HepG2 (cell line): ENCODE measurements around the gene TBATA. TPM values are rescaled to one million over a fixed set of nuclear protein-coding genes. Genes with fewer than 3 reads are reported as not detected.

Experiments
- ATAC-seq: fragments of 200-7000 bp; cut with Tn5 transposase; 3 replicates; pipeline ENCODE4 v1.9.1; 2020; ENCODE audit warnings: mild to moderate bottlenecking, moderate library complexity
- Bru-seq: library from RNA; stranded (reverse); fragments of 400-500 nt; gene quantifications from one replicate; lab custom pipeline; 2021; lab: Mats Ljungman, UMichigan
- BruChase-seq, 2 experiments: library from RNA; stranded (reverse); fragments of 400-500 nt; gene quantifications; one replicate each; lab custom pipeline; 2021; lab: Mats Ljungman, UMichigan
- BruUV-seq: library from RNA; stranded (reverse); fragments of 400-500 nt; replicated peaks from 2 replicates; lab custom pipeline; 2021; lab: Mats Ljungman, UMichigan
- CTCF ChIA-PET: fragments of 300-600 bp; formaldehyde crosslinking; extraction: SDS; loops from one replicate; lab custom pipeline; 2021; ENCODE audit warnings: low total read pairs, inconsistent platforms, low intra/inter-chr PET ratio; lab: Yijun Ruan, JAX
- POLR2A ChIA-PET: fragments of 350-600 bp; sonication (Branson Sonifier 250); formaldehyde crosslinking; loops from one replicate; lab custom pipeline; 2020; ENCODE audit warnings: antibody characterized with exemption, inconsistent platforms; lab: Yijun Ruan, JAX
- DNase-seq: peaks from one replicate; pipeline ENCODE4 v3.0.0-alpha.2; 2015; ENCODE audit warnings: low spot score
- FAIRE-seq: peaks from 3 replicates; lab custom pipeline; 2011; peaks lifted over from hg19 to GRCh38; lab: Jason Lieb, UNC
- H2AFZ ChIP-seq: one replicate; pipeline ENCODE4 v1.6.1; 2011; ENCODE audit warnings: low read length, inconsistent platforms
- H3K27ac ChIP-seq: fragments of 300-600 bp; 3 replicates; pipeline ENCODE4 v1.8.0; 2011; ENCODE audit warnings: mixed run types, mild to moderate bottlenecking, mixed read lengths, low read length, inconsistent platforms; ENCODE audit not compliant: insufficient read depth; ENCODE audit errors: extremely low read length
- H3K27me3 ChIP-seq, 2 experiments: fragments of 200-600 bp in 1 of 2; 2 replicates in 1 of 2; 3 replicates in 1 of 2; pipeline versions ENCODE4 v1.6.0 to v1.8.0; 2011; ENCODE audit warnings: low read length in 2 of 2, mild to moderate bottlenecking in 2 of 2, moderate library complexity in 2 of 2, inconsistent platforms in 1 of 2; ENCODE audit not compliant: insufficient read depth in 2 of 2, control insufficient read depth in 1 of 2
- H3K36me3 ChIP-seq, 2 experiments: fragments of 200-600 bp in 1 of 2; replicated peaks in 1 of 2; 2 replicates in 1 of 2; 3 replicates in 1 of 2; pipeline versions ENCODE4 v1.5.1 to v1.8.0; 2011; ENCODE audit warnings: low read length in 2 of 2, inconsistent platforms in 1 of 2; ENCODE audit not compliant: insufficient read depth in 2 of 2, control insufficient read depth in 1 of 2
- H3K4me1 ChIP-seq: 2 replicates; pipeline ENCODE4 v1.5.1; 2012; ENCODE audit warnings: low read length, inconsistent platforms; ENCODE audit not compliant: insufficient read depth
- H3K4me2 ChIP-seq: 2 replicates; pipeline ENCODE4 v1.6.0; 2011; ENCODE audit warnings: low read depth, low read length, inconsistent platforms
- H3K4me3 ChIP-seq, 3 experiments: fragments of 200-600 bp in 1 of 3; sonication (generic), shearing (Covaris generic) in 1 of 3; replicated peaks in 1 of 3; 2 replicates each; pipeline ENCODE4 v1.5.1; 2011 to 2016; ENCODE audit warnings: low read length in 3 of 3, inconsistent platforms in 2 of 3, low read depth in 2 of 3, mild to moderate bottlenecking in 2 of 3, control low read depth in 1 of 3, mixed read lengths in 1 of 3; ENCODE audit not compliant: insufficient read depth in 1 of 3
- H3K79me2 ChIP-seq: one replicate; pipeline ENCODE4 v1.6.1; 2011; ENCODE audit warnings: low read length, inconsistent platforms; ENCODE audit not compliant: insufficient read depth
- H3K9ac ChIP-seq: 2 replicates; pipeline ENCODE4 v1.6.0; 2011; ENCODE audit warnings: mild to moderate bottlenecking, low read depth, low read length, inconsistent platforms; ENCODE audit not compliant: insufficient read depth
- H3K9me3 ChIP-seq: 2 replicates; pipeline ENCODE4 v1.5.1; 2012; ENCODE audit warnings: mild to moderate bottlenecking, low read length
- H4K20me1 ChIP-seq: 2 replicates; pipeline ENCODE4 v1.6.0; 2011; ENCODE audit warnings: inconsistent platforms, mild to moderate bottlenecking, low read length, moderate library complexity; ENCODE audit not compliant: insufficient read depth
- BRCA1 ChIP-seq: sonication (generic); formaldehyde crosslinking; IDR thresholded peaks from 2 replicates; pipeline ENCODE4 v1.4.0; 2020; ENCODE audit warnings: missing genetic modification reagents
- CHD2 ChIP-seq: IDR thresholded peaks from 2 replicates; pipeline ENCODE4 v1.6.1; 2011; ENCODE audit warnings: low read depth, low read length, improper control_type of control experiment
- DR1 ChIP-seq: sonication (generic); formaldehyde crosslinking; IDR thresholded peaks from 2 replicates; pipeline ENCODE4 v1.8.0; 2021; ENCODE audit warnings: mild to moderate bottlenecking, missing genetic modification reagents, inconsistent platforms
- MBD4 ChIP-seq: IDR thresholded peaks from 2 replicates; pipeline ENCODE4 v1.6.1; 2012; ENCODE audit warnings: low read length, inconsistent platforms, borderline replicate concordance
- ZNF570 ChIP-seq: sonication (generic); formaldehyde crosslinking; IDR thresholded peaks from 2 replicates; pipeline ENCODE4 v1.4.0; 2020; ENCODE audit warnings: mild to moderate bottlenecking, missing genetic modification reagents, borderline replicate concordance
- ZNF605 ChIP-seq: sonication (generic); formaldehyde crosslinking; IDR thresholded peaks from 2 replicates; pipeline ENCODE4 v1.8.0; 2022; ENCODE audit warnings: mild to moderate bottlenecking, missing genetic modification reagents
- ZNF609 ChIP-seq: sonication (generic); formaldehyde crosslinking; IDR thresholded peaks from 2 replicates; pipeline ENCODE4 v1.4.0; 2020; ENCODE audit warnings: mild to moderate bottlenecking, missing genetic modification reagents, borderline replicate concordance
- ZNF672 ChIP-seq: sonication (generic); formaldehyde crosslinking; IDR thresholded peaks from 2 replicates; pipeline ENCODE4 v1.8.1; 2022; ENCODE audit warnings: missing genetic modification reagents
- ZSCAN9 ChIP-seq: IDR thresholded peaks from 2 replicates; pipeline ENCODE4 v1.6.1; 2016; ENCODE audit warnings: borderline replicate concordance
- WGBS: methylation state at CpG from one replicate; pipeline ENCODE4 v1.1.6; 2017; ENCODE audit warnings: low lambda C conversion rate; 5-methylcytosine and 5-hydroxymethylcytosine counted together
- in situ Hi-C: cut with HindIII; loops from 2 replicates; pipeline ENCODE4 v1.10.0; 2017; ENCODE audit warnings: low pct_unique_long_range_greater_than_20kb; ENCODE audit not compliant: extremely low pct_ligation_motif_present
- intact Hi-C: fragments of 100-400 bp; cut with micrococcal nuclease; formaldehyde crosslinking; loops from one replicate; pipeline ENCODE4 v1.10.0; 2022; ENCODE audit not compliant: unreplicated experiment
- long read RNA-seq, 2 experiments: library from RNA in 1 of 2; library from polyadenylated mRNA in 1 of 2; stranded (forward) in 1 of 2; unstranded in 1 of 2; transcript quantifications; one replicate each; pipeline ENCODE4 v2.0.0, GENCODE V29; 2019 to 2022
- polyA minus RNA-seq, 3 experiments: library from RNA; depleted of rRNA, polyadenylated mRNA; stranded (reverse); fragments of >200 nt; gene quantifications; 2 replicates each; pipeline ENCODE4 v1.2.3, GENCODE V29; 2011; ENCODE audit warnings: low replicate concordance in 1 of 3
- polyA plus RNA-seq, 8 experiments: library from polyadenylated mRNA; depleted of rRNA in 3 of 8; stranded (reverse) in 7 of 8; unstranded in 1 of 8; fragments of >200 nt; fragmentation: Illumina TruSeq in 4 of 8; extraction: Trizol in 4 of 8; gene quantifications; 2 replicates each; pipeline versions ENCODE4 v1.2.1 to v1.2.3, GENCODE V29; 2011 to 2016; ENCODE audit warnings: low read depth in 4 of 8, missing spikeins in 1 of 8, mixed read lengths in 1 of 8; ENCODE audit not compliant: insufficient read depth in 1 of 8
- total RNA-seq, 5 experiments: library from RNA; depleted of rRNA; stranded (reverse); fragments of >200 nt; fragmentation: Illumina TruSeq; extraction: Trizol; gene quantifications; 2 replicates each; pipeline ENCODE4 v1.2.3, GENCODE V29; 2016; ENCODE audit warnings: low read depth in 1 of 5
- TF ChIP-seq, protein P1 (sequence below): sonication (generic); formaldehyde crosslinking; IDR thresholded peaks from 2 replicates; pipeline ENCODE4 v1.4.0; 2020; ENCODE audit warnings: mild to moderate bottlenecking, missing genetic modification reagents
- TF ChIP-seq, protein P2 (sequence below): sonication (generic); formaldehyde crosslinking; IDR thresholded peaks from 2 replicates; pipeline ENCODE4 v1.5.0; 2020; ENCODE audit warnings: missing genetic modification reagents

Gene TBATA, protein sequence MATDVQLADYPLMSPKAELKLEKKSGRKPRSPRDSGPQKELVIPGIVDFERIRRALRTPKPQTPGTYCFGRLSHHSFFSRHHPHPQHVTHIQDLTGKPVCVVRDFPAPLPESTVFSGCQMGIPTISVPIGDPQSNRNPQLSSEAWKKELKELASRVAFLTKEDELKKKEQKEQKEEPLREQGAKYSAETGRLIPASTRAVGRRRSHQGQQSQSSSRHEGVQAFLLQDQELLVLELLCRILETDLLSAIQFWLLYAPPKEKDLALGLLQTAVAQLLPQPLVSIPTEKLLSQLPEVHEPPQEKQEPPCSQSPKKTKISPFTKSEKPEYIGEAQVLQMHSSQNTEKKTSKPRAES
- total RNA-seq (2016; rRNA removed; fragmentation: Illumina TruSeq; extraction: Trizol) (not detected in 2 replicates), polyA plus RNA-seq (2011; rRNA removed) (not detected in 2 replicates), polyA minus RNA-seq (2011; rRNA and poly(A)+ RNA removed; ENCODE audit: low replicate concordance) (not detected in 2 replicates), Bru-seq, nascent RNA (not detected), BruChase-seq, experiment 1, labeled RNA remaining after a 6-hour chase (not detected), BruChase-seq, experiment 2, labeled RNA remaining after a 2-hour chase (not detected)
- not detected in 2 replicates for total RNA-seq (2016; cell fraction: cytosol; rRNA removed; fragmentation: Illumina TruSeq; extraction: Trizol; ENCODE audit: low read depth)
- total RNA-seq (2016; cell fraction: insoluble cytoplasmic fraction; rRNA removed; fragmentation: Illumina TruSeq; extraction: Trizol) = not detected in 2 replicates
- not detected in 2 replicates for total RNA-seq (2016; cell fraction: membrane; rRNA removed; fragmentation: Illumina TruSeq; extraction: Trizol)
- not detected in 2 replicates for total RNA-seq (2016; cell fraction: nucleus; rRNA removed; fragmentation: Illumina TruSeq; extraction: Trizol)
- not detected in 2 replicates for polyA plus RNA-seq (2011; cell fraction: cytosol; rRNA removed)
- polyA plus RNA-seq (2011; cell fraction: nucleus; rRNA removed) = not detected in 2 replicates
- polyA plus RNA-seq (2012) = not detected in 2 replicates
- polyA plus RNA-seq (2016; cell fraction: cytosol; fragmentation: Illumina TruSeq; extraction: Trizol; ENCODE audit: low read depth) = not detected in 2 replicates
- polyA plus RNA-seq (2016; cell fraction: insoluble cytoplasmic fraction; fragmentation: Illumina TruSeq; extraction: Trizol; ENCODE audit: low read depth) = not detected in 2 replicates
- polyA plus RNA-seq (2016; cell fraction: membrane; fragmentation: Illumina TruSeq; extraction: Trizol; ENCODE audit: low read depth) = not detected in 2 replicates
- polyA plus RNA-seq (2016; cell fraction: nucleus; fragmentation: Illumina TruSeq; extraction: Trizol; ENCODE audit: insufficient read depth, low read depth) = not detected in 2 replicates
- not detected in 2 replicates for polyA minus RNA-seq (2011; cell fraction: cytosol; rRNA and poly(A)+ RNA removed)
- not detected in 2 replicates for polyA minus RNA-seq (2011; cell fraction: nucleus; rRNA and poly(A)+ RNA removed)
- long read RNA-seq, experiment 1 = 0 reads
- long read RNA-seq, experiment 2 = 0 reads

GRCh38 chr10:70785190-70785589 lies at the start of gene TBATA:
Gene TBATA (minus strand): TSS chr10:70785377. CDS start chr10:70783379, 1,998 bp downstream.
- DNase-seq = no peak
- H3K9ac ChIP-seq = no peak within 1 kb of the TSS
- no peak within 1 kb of the TSS for H3K4me2 ChIP-seq
- no peaks in the 10 kb centered on the region for H3K79me2 ChIP-seq
- H4K20me1 ChIP-seq = no peaks in the 10 kb centered on the region
- H3K27me3 ChIP-seq = peaks cover 8 to 18% of the 10 kb centered on the region in 2 experiments; a peak in 3 of 5 replicates
- no peak for FAIRE-seq
- POLR2A ChIA-PET = no interaction called here
- H3K27ac ChIP-seq = no peak within 1 kb of the TSS
- no peak for ATAC-seq
- H3K4me3 ChIP-seq = no peak within 1 kb of the TSS
- H3K36me3 ChIP-seq = no peaks in the 10 kb centered on the region
- no peaks in the 10 kb centered on the region for H3K9me3 ChIP-seq
- in situ Hi-C loops = no loop called here
- no TSS peak for BruUV-seq
- no peak within 1 kb of the TSS for H2AFZ ChIP-seq
- CTCF ChIA-PET = no interaction called here
- H3K4me1 ChIP-seq = no peaks in the 10 kb centered on the region
- intact Hi-C loops = no loop called here
- whole genome bisulfite sequencing = 25% methylated on average over 4 of the region's 4 CpGs
- TF ChIP-seq ZNF609 (no peak), ZSCAN9 (CRISPR knock-in tag) (no peak), ZNF570 (CRISPR knock-in tag) (no peak), DR1 (CRISPR knock-in tag) (no peak), CHD2 (no peak), MBD4 (no peak), ZNF605 (CRISPR knock-in tag) (no peak), ZNF672 (CRISPR knock-in tag) (no peak), BRCA1 (CRISPR knock-in tag) (no peak)
- TF ChIP-seq, protein P1, sequence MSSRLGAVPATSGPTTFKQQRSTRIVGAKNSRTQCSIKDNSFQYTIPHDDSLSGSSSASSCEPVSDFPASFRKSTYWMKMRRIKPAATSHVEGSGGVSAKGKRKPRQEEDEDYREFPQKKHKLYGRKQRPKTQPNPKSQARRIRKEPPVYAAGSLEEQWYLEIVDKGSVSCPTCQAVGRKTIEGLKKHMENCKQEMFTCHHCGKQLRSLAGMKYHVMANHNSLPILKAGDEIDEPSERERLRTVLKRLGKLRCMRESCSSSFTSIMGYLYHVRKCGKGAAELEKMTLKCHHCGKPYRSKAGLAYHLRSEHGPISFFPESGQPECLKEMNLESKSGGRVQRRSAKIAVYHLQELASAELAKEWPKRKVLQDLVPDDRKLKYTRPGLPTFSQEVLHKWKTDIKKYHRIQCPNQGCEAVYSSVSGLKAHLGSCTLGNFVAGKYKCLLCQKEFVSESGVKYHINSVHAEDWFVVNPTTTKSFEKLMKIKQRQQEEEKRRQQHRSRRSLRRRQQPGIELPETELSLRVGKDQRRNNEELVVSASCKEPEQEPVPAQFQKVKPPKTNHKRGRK (CRISPR knock-in tag) = no peak
- TF ChIP-seq, protein P2, sequence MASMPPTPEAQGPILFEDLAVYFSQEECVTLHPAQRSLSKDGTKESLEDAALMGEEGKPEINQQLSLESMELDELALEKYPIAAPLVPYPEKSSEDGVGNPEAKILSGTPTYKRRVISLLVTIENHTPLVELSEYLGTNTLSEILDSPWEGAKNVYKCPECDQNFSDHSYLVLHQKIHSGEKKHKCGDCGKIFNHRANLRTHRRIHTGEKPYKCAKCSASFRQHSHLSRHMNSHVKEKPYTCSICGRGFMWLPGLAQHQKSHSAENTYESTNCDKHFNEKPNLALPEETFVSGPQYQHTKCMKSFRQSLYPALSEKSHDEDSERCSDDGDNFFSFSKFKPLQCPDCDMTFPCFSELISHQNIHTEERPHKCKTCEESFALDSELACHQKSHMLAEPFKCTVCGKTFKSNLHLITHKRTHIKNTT (CRISPR knock-in tag) = no peak
